C1 segment of cervical spinal cord (tissue), 14 donors: Measurements from ENCODE around the gene EFEMP2.
"Not testable (repeated sequence)": the region's sequence is repeated elsewhere in the genome, so short reads cannot be mapped to it uniquely, and the experiment has no call there.

ENCODE experiments used
- DNase-seq, 14 donors: peaks; one replicate each; lab custom pipeline; 2025; lab: John Stamatoyannopoulos, UW

EFEMP2 gene

DNA sequence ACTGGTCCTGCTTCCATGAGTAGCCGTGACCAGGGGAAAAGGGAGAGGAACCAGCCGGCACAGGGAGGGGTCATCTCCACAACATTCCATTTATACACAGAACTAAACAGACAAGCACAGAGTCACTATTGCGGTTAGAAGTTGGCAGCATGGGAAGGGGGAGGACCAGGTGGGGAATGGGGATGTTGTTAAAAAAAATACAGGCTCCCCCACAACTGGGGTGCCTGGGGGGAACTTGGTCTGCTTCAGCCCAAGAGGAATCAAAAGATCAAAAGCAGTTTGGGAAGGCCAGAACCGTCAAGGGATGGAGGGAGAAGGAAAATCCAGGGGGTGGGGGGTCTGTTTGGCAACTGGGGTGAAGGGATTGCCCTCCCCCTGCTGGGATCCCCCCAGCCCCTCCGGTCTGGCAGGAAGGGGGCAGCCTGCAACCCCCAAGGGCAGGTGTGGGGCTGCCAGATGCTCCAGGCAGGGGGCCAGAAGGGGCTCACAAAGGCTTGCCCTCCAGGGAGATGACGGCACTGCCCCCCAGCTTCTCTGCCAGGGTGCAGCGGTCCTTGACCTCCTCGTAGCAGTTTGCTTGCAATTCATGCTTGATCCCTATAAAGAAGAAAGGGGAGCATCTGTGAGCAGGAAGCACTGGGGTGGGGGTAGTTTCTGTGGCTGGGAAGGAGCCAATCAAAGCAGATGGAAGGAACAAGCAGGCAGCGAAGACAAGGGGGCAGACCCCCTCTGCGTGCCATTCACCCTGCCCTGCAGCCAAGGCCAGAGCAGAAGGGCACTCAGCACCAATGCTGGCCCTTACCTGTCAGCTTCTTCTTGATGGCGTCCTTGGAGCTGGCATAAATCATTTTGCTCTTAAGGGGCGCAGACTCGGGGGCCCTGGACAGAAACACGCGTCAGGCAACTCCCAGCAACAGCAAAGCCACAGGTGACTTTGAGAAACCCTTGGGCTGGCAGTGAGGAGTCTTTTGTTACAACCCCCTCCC is 17.5 kb downstream of the EFEMP2 start:
- no peak for DNase-seq

DNA sequence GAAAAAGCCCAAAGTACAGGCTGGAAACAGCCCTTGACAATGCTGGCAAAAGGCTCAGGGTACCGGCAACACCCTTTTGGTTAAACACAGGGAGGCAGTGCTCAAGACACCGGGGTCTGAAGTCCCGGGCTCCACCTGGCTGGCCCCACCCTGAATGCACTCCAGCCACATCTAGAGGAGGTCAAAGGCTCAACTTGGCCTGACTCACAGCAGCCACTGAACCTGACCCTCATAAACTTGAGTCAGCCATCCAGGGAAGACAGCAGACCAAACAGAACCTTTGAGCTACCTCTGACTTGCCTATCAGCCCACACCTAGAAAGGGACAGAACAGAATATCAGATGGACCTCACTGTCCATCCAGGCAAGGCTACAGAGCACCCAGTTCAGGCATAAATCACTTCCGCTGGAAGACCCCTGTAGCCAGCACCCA is 18.4 kb downstream of the EFEMP2 start:
- no peak for DNase-seq

DNA sequence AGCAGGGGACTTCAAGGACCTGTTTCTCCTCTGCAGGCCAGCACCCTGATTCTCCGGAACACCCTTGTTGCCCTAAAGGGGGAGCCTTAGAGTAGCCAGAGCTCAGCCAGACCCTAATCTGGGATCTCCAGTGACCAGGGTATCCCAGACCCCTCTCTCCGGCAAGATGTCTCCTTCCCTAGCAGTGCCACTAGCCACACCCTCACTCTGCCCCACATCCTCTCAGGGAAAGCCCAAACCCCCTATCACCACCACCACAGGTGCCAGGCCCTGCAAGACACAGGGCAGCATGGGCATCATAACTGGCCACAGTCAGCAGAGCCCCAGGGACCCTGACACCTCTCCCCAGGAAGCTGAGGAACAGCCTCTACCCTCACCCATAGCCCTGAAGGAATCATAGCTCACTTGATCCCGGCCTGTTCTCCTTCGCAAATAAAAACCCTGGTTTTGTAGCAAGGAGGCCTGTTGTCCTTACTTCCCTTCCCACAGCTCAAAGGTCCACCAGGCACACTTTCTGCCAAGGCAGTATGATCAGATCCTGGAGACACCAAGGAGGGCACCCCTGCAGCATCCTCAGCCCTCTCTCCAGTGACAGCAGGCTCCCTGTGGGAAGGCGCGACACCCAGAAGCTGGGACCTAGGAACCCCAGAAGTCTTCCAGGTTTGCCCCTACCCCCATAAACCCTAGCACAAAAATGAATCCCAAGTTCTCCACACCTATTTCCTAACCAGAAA is 19.2 kb downstream of the EFEMP2 start:
- DNase-seq: no peak

DNA sequence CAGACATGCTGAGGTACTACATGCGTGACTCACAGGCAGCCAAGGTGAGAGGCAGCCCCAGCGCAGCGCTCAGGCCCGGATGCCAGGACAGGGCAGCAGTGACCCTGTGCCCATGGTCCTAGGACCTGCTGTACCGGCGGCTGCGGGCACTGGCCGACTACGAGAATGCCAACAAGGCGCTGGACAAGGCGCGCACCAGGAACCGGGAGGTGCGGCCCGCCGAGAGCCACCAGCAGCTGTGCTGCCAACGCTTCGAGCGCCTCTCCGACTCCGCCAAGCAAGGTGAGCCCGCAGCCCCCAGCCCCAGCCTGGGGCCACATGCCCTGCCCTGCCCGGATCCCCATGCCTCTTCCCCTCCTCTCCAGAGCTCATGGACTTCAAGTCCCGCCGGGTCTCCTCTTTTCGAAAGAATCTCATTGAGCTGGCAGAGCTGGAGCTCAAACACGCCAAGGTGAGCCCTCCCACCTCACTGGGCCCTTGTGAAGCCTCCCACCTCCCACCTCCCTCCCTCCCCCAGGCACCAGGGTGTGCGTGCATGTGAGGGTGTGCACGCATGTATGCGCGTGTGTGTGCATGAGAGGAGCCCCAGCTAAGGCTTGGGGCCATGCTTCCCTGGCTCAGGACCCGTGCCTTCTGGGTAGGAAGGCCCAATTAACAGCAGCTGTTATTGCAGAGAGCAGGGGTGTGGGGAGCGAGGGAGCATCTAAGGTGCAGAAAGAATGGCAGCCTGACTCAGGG is 19.9 kb downstream of the EFEMP2 start:
- DNase-seq: no peak

DNA sequence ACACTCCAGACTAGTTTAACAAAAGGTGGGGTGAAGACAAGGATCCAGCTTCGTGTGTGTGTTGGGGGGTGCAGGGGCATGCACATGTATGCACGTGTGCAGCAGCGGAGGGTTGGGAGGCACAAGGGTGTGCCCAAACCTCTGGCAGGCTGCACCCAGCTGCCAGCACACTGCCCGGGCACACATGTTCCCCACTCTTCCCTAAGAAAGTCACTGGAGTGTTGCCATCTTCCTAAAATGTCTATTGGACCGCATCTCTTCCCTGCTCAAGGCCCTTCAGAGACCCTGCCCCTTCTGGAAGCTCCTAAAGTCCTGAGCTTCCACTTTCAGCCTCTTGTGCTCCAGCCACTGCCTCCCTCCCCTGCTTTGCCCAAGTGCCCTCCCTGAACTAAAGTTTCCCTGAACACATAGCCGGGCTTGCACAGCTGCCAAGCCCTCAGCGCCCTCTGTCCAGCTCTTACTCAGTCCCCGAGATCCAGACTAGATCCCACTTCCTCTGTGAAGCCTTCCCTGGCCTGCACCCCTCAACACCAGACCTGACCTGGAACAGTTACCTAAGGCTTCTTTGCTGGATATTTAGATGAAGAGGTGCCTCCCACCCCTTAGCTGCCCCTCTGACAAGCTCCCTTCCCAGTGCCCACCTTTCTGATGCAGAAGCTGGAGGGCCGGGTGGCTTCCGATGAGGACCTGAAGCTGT is 20.6 kb downstream of the EFEMP2 start:
- DNase-seq: no peak

DNA sequence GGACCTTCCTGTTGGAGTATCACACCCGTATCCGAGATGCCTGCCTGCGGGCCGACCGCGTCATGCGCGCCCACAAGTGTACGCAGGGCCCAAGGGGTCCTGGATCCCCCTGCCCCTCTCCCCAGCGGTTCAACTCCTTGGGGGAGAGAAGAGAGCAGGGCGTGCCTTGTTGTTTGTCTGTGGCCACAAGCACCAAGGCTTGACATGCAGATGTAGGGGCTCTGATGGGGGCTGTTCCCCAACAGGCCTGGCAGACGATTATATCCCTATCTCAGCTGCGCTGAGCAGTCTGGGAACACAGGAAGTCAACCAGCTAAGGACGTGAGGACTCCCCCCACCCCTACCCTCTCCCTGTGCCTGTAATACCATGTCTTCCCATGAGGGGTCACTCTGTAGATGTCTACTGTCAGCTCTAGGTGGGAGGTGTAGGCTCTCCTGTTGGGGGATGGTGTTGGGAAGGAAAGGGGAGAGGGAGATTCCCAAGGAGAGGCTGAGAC is 21.5 kb downstream of the EFEMP2 start:
- DNase-seq: no peak

DNA sequence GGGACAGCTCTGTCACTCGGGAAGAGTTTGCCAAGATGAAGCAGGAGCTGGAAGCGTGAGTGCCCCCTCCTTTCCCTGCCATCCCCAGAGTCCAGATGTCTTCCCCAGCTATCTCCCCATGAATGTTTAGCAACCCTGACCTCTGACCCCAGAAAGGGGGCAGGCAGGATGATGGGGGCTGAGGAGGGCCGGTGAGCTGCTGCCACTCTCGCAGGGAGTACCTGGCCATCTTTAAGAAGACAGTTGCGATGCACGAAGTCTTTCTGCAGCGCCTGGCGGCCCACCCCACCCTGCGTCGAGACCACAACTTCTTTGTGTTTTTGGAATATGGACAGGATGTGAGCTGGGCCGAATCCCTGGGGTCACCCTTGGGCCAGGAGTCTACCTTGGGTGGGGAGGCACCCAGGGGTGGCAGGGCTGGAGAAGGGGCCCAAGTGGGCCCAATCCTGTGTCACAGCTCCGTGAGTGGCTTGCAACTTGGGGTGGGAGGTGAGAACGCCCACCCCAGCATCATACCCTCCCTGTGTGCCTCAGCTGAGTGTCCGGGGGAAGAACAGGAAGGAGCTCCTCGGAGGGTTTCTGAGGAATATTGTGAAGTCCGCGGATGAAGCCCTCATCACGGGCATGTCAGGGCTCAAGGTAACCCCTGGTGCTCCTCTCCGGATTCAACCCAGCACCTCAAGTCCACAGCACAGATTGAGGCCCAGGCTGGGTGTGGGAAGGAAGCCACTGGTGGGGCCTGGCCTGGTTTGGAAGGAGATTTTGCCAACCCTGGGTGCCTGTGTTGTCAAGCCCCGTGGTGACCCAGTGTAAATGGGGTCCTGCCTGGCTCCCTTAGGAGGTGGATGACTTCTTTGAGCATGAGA is 22.1 kb downstream of the EFEMP2 start:
- DNase-seq: no peak

DNA sequence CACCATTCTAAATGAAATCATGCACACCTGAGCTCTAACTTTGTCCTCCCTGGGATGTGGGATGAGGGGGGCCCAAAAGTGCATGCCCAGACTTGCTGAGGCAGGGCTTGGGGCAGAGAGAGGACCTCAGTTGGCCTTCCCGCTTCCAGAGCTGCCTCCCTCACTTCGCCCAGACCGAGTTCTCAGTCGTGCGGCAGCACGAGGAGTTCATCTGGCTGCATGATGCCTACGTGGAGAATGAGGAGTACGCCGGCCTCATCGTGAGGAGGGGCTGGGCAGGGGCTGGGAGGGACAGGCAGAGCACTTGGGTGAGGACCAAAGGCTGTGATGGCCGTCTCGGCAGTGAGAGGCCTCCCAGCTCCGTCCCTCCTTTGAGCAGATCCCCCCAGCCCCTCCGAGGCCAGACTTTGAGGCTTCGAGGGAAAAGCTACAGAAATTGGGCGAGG is 22.8 kb downstream of the EFEMP2 start:
- DNase-seq: no peak

DNA sequence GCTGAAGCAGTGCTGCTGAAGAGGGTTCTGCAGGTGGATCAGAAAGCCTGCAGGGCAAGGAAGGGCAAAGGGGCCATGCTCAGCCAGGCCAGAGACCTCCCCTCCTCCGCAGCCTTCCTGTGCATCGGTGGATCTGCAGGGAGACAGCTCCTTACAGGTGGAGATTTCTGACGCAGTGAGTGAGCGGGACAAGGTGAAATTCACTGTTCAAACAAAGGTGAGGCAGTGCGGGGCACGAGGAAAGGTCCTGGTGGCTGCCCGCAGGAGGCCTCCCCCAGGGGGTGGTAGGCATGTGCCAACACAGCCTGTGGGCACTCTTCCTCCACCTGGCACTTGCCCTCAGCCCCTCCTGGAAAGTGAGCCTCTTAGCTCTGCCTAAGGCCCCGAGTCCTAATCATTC is 23.2 kb downstream of the EFEMP2 start:
- no peak for DNase-seq

DNA sequence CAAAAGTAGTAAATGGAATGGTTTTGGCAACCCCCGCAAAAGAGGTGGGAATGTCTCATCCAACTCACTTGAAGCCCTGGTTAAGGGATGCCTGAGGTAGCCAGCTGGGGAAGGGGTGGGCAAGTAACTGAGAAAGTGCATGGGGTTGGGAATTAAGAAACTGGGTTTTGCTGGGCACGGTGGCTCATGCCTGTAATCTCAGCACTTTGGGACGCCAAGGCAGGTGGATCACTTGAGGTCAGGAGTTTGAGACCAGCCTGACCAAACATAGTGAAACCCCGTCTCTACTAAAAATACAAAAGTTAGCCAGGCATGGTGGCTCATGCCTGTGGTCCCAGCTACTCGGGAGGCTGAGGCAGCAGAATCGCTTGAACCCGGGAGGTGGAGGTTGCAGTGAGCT is 23.9 kb downstream of the EFEMP2 start:
- not testable (repeated sequence) for DNase-seq

DNA sequence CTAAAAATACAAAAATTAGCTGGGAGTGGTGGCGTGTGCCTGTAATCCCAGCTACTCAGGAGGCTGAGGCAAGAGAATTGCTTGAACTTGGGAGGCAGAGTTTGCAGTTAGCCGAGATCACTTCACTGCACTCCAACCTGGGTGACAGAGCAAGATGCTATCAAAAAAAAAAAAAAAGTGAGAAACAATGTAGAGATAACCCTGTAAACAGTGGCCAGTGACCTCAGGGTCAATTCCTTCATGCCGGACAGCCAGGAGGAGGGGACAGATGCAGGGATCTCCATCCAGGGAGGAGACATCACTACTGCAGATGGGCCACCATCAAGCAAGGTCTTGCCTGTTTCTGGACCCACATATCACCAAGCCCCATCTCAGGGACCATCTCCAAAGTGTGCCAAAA is 24.9 kb downstream of the EFEMP2 start:
- no peak for DNase-seq

DNA sequence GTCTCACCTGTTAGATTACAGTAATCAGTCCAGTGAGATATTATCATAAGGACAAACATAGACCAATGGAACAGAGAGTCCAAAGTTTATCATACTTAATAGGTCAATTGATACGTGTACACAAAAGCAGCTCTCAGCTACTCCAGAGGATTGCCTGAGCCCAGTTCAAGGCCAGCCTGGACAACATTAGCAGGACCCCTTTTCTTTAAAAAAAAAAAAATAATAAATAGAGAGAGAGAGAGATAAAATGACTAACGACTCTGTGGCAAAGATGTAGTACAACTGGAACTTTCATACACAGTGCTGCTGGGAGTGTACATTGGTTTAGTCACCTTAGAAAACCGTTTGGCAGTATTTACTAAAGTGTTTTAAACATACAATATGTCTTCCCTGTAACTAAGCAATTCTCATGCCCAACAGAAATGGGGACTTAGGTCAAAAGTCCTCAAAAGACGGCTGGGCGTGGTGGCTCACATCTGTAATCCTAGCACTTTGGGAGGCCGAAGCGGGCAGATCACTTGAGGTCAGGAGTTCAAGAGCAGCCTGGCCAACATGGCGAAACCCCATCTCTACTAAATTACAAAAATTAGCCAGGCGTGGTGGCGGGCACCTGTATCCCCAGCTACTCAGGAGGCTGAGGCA is 28.2 kb downstream of the EFEMP2 start:
- no peak for DNase-seq

DNA sequence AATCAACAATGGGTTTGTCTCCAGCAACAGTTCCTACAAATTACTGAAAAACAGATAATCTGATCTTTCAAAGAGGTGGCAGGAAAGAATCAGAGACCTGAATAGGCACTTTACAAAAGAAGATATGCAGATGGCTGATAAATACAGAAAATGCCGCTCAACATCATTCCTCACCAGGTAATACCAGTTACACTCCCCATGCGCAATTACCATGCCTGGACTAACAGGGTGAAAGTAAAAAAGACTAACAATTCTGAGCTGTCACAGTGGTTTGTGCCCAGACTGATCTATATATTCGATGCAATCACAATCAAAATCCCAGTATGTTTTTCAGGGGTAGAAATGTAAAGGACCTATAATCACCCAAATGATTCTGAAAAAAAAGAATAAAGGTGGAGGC is 28.8 kb downstream of the EFEMP2 start:
- no peak for DNase-seq

DNA sequence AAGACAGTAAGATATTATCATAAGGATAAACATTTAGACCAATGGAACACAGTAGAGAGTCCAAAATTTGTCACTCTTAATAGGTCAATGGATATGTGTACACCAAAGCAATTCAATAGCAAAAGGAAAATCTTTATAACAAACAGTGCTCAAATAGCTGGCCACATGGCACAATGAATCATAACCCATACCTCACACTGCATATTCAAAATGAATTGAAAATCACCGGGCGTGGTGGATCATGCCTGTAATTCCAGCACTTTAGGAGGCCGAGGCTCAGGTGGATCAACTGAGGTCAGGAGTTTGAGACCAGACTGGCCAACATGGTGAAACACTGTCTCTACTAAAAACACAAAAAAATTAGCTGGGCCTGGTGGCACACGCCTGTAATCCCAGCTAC is 30.5 kb downstream of the EFEMP2 start:
- no peak for DNase-seq

DNA sequence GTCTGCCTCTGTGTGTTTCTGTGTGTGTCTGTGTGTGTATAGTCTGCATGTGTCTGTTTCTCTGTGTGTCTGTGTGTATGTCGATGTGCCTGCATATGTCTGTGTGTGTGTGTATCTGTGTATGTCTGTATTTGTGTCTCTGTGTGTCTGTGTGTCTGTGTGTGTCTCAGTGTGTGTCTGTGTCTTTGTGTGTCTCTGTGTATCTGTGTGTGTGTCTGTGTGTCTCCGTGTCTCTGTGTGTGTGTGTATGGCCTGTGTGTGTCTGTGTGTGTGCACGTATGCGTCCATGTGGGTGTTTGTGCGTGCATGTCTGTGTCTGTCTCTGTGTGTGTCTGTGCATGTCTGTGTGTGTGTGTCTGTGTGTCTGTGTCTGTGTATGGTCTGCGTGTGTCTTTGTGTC is 38.4 kb downstream of the EFEMP2 start:
- DNase-seq: no peak

DNA sequence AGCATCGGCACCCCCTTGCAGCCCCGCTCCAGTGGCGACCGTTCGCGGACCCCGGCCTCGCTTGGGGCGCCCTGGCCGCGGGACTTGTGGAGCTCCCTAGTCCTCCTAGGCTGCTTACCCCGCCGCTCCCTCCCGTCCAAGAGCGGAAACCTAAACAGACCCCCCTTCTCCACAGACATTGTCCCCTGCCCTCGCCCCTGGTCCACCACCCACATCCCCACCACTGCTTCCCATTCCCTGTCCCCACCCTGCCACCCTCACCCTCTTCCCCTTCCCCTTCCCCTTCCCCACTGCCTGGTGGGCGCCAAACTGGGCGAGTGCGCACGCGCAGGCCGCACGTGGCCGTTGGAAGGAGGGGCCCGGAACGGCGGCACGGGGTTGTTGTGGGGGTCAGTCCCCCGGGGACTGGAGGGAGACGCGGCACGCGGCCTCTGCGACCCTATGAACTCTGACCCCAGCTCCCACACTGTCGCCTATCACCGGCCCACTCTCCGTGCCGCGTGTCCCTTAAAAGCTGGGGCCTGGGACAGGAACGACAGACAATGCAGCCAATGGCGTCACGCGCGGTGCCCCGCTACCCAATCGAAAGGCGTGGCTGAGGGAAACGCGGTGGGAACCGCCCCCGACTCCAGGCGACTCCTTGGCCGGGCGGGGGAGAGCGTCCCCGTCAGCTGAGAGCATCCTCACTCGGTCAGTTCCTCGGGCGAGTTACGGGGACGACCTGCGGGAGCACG is 39.1 kb downstream of the EFEMP2 start, which contains the start of gene SNX32:
Gene SNX32, plus strand, starts transcription at position 667 of the 734 bp plus-strand sequence. CDS start 103 bp downstream, outside the sequence.
- DNase-seq: peak; percentile 54 to 95 (median 90)

DNA sequence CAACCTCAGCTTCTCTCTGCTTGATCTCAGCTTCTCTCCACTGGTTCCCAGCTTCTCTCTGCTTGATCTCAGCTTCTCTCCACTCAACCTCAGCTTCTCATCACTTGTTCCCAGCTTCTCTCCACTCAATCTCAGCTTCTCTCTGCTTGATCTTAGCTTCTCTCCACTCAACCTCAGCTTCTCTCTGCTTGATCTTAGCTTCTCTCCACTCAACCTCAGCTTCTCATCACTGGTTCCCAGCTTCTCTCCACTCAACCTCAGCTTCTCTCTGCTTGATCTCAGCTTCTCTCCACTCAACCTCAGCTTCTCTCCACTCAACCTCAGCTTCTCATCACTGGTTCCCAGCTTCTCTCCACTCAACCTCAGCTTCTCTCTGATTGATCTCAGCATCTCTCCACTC is 40.4 kb downstream of the EFEMP2 start:
- DNase-seq: not testable (repeated sequence)

DNA sequence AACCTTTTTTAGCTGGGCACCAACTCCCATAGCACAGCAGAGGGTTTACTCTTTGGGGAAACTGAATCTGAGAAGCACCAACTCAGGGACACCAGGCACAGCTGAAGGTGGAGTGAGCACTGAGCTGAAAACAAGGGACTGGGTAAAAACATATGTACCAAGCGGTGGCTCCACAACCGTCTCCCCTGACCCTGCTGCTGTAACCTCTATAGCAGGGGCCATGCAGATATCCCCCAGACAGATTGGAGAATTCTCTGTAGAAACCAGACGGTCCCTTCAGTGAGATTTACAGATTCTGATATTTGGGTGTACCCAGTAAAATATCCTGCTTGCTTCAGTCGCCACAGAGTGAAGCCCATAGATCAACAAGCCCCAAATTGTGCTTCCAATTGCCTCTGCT is 43.1 kb downstream of the EFEMP2 start:
- DNase-seq: no peak
